Hepatocyte (in vitro differentiated cells): ENCODE measurements around the gene USP47. TPM values are rescaled to one million over a fixed set of nuclear protein-coding genes. Genes with fewer than 3 reads are reported as not detected.
"Not testable (repeated sequence)": the region's sequence is repeated elsewhere in the genome, so short reads cannot be mapped to it uniquely, and the experiment has no call there.

Source experiments
- DNase-seq: peaks from one replicate; pipeline ENCODE4 v3.0.0-alpha.2; 2016; ENCODE audit warnings: low spot score
- H2AFZ ChIP-seq: fragments of 200-600 bp; sonication (generic); 2 replicates; pipeline ENCODE4 v1.6.0; 2016; ENCODE audit warnings: antibody characterized with exemption, mild to moderate bottlenecking
- H3K27ac ChIP-seq: fragments of 200-600 bp; sonication (generic); 2 replicates; pipeline ENCODE4 v1.5.1; 2016; ENCODE audit warnings: mild to moderate bottlenecking
- H3K27me3 ChIP-seq: fragments of 200-600 bp; sonication (generic); 2 replicates; pipeline ENCODE4 v1.6.1; 2016
- H3K36me3 ChIP-seq: fragments of 200-600 bp; sonication (generic); replicated peaks from 2 replicates; pipeline ENCODE4 v1.5.1; 2016; ENCODE audit warnings: low read depth; ENCODE audit not compliant: insufficient read depth
- H3K4me1 ChIP-seq: fragments of 200-600 bp; sonication (generic); 2 replicates; pipeline ENCODE4 v1.5.1; 2016; ENCODE audit warnings: mild to moderate bottlenecking, moderate library complexity; ENCODE audit not compliant: insufficient read depth
- H3K4me2 ChIP-seq: fragments of 200-600 bp; sonication (generic); 2 replicates; pipeline ENCODE4 v1.6.0; 2016
- H3K4me3 ChIP-seq: fragments of 200-600 bp; sonication (generic); 2 replicates; pipeline ENCODE4 v1.5.1; 2016; ENCODE audit warnings: mild to moderate bottlenecking
- H3K79me2 ChIP-seq: fragments of 200-600 bp; sonication (generic); 2 replicates; pipeline ENCODE4 v1.6.0; 2017; ENCODE audit warnings: mild to moderate bottlenecking
- H3K9me2 ChIP-seq: fragments of 200-600 bp; sonication (generic); replicated peaks from 2 replicates; pipeline ENCODE4 v1.6.0; 2017; ENCODE audit warnings: mild to moderate bottlenecking; ENCODE audit not compliant: insufficient read depth
- H3K9me3 ChIP-seq: fragments of 200-600 bp; sonication (generic); 2 replicates; pipeline ENCODE4 v1.5.1; 2016; ENCODE audit warnings: low read depth, mild to moderate bottlenecking
- H4K20me1 ChIP-seq: fragments of 200-600 bp; sonication (generic); 2 replicates; pipeline ENCODE4 v1.6.0; 2016; ENCODE audit warnings: mild to moderate bottlenecking; ENCODE audit not compliant: insufficient read depth, poor library complexity, severe bottlenecking
- CTCF ChIP-seq: fragments of 200-600 bp; sonication (generic); IDR thresholded peaks from 2 replicates; pipeline ENCODE4 v1.5.1; 2016; ENCODE audit warnings: antibody characterized with exemption, mild to moderate bottlenecking; ENCODE audit not compliant: poor library complexity
- EZH2 ChIP-seq: fragments of 200-600 bp; sonication (generic); IDR thresholded peaks from 2 replicates; pipeline ENCODE4 v1.6.1; 2016; ENCODE audit warnings: antibody characterized with exemption, mild to moderate bottlenecking, borderline replicate concordance
- EZH2phosphoT487 ChIP-seq: fragments of 200-600 bp; sonication (generic); IDR thresholded peaks from one replicate; pipeline ENCODE4 v1.6.1; 2018; ENCODE audit warnings: antibody characterized with exemption, mild to moderate bottlenecking, low read depth, moderate library complexity; ENCODE audit not compliant: unreplicated experiment, severe bottlenecking
- WGBS: methylation state at CpG from one replicate; pipeline ENCODE4 v1.1.6; 2016; ENCODE audit warnings: low lambda C conversion rate; ENCODE audit errors: missing lambda C conversion rate; 5-methylcytosine and 5-hydroxymethylcytosine counted together
- polyA plus RNA-seq: library from polyadenylated mRNA; unstranded; fragments of >200 nt; fragmentation: Nextera tagmentation; extraction: Ambion mirVana; gene quantifications from 2 replicates; pipeline ENCODE4 v1.2.1, GENCODE V29; 2016
- total RNA-seq: library from RNA; depleted of rRNA; stranded (reverse); fragments of >200 nt; gene quantifications from 2 replicates; pipeline ENCODE4 v1.2.3, GENCODE V29; 2014

The USP47 gene
- total and polyA plus RNA-seq, 2 experiments from 2014 or later = 34.0 to 76.9 TPM

GRCh38 chr11:11826260-11826659, 15.5 kb upstream of the USP47 start:
- H3K36me3 ChIP-seq = no peaks in the 10 kb centered on the region
- H3K4me1 ChIP-seq = no peaks in the 10 kb centered on the region
- no peak for DNase-seq
- H3K27ac ChIP-seq = no peak overlapping the region
- no peaks in the 10 kb centered on the region for H3K27me3 ChIP-seq
- TF ChIP-seq CTCF = no peak
- H3K4me2 ChIP-seq = no peak overlapping the region
- 88% methylated on average over 1 of the region's 1 CpG for WGBS
- no peaks in the 10 kb centered on the region for H3K79me2 ChIP-seq
- no peak overlapping the region for H2AFZ ChIP-seq
- H3K4me3 ChIP-seq = no peak overlapping the region
- no peaks in the 10 kb centered on the region for H4K20me1 ChIP-seq
- H3K9me2 ChIP-seq = no peaks in the 10 kb centered on the region
- no peaks in the 10 kb centered on the region for H3K9me3 ChIP-seq

- H3K4me3 ChIP-seq = no peak overlapping the region
- H3K27me3 ChIP-seq = no peaks in the 10 kb centered on the region
- H3K4me1 ChIP-seq = no peaks in the 10 kb centered on the region
- no peak overlapping the region for H2AFZ ChIP-seq
- H3K79me2 ChIP-seq = no peaks in the 10 kb centered on the region
- no peaks in the 10 kb centered on the region for H3K36me3 ChIP-seq
- H4K20me1 ChIP-seq = no peaks in the 10 kb centered on the region
- no peak for DNase-seq
- no peaks in the 10 kb centered on the region for H3K9me2 ChIP-seq
- no peak for TF ChIP-seq EZH2
- no peak for TF ChIP-seq CTCF
- TF ChIP-seq EZH2phosphoT487 = no peak
- 88% methylated on average over 7 of the region's 7 CpGs for WGBS
- no peaks in the 10 kb centered on the region for H3K9me3 ChIP-seq
- H3K4me2 ChIP-seq = no peak overlapping the region
- no peak overlapping the region for H3K27ac ChIP-seq
Observed at GRCh38 chr11:11827272-11827671, 14.5 kb upstream of the USP47 start.

GRCh38 chr11:11831406-11831805, 10.4 kb upstream of the USP47 start:
- WGBS = 92% methylated on average over 7 of the region's 7 CpGs

GRCh38 chr11:11836676-11837231, 5.0 kb upstream of the USP47 start:
- H4K20me1 ChIP-seq = no peaks in the 10 kb centered on the region
- H3K79me2 ChIP-seq = no peaks in the 10 kb centered on the region
- H3K27ac ChIP-seq = no peak overlapping the region
- 97% methylated on average over 2 of the region's 2 CpGs for WGBS
- no peaks in the 10 kb centered on the region for H3K36me3 ChIP-seq
- H3K4me3 ChIP-seq = no peak overlapping the region
- H3K4me2 ChIP-seq = no peak overlapping the region
- DNase-seq = no peak
- no peaks in the 10 kb centered on the region for H3K9me3 ChIP-seq
- H3K9me2 ChIP-seq = peaks cover 3% of the 10 kb centered on the region
- no peak overlapping the region for H2AFZ ChIP-seq
- TF ChIP-seq EZH2phosphoT487 (no peak), EZH2 (no peak), CTCF (no peak)
- peaks cover 9% of the 10 kb centered on the region for H3K4me1 ChIP-seq
- H3K27me3 ChIP-seq = no peaks in the 10 kb centered on the region

More at GRCh38 chr11:11831406-11831805, 10.4 kb upstream of the USP47 start:
- H2AFZ ChIP-seq, H3K9me2 ChIP-seq, H3K4me3 ChIP-seq, H3K27ac ChIP-seq, H3K4me1 ChIP-seq, H3K36me3 ChIP-seq, H3K79me2 ChIP-seq, H3K27me3 ChIP-seq, H4K20me1 ChIP-seq, H3K9me3 ChIP-seq, H3K4me2 ChIP-seq, DNase-seq: not testable (repeated sequence)
